ENCODE data around the gene CC2D2B.

GRCh38 chr10:96072674-96073073, 164.9 kb downstream of the CC2D2B start:
- TF ChIP-seq POLR2A (IDR thresholded peaks at IDR 0.05) (no peak), CTCF (IDR thresholded peaks at IDR 0.05) (no peak)
